ENCODE results near the gene FAM120A. TPM values are rescaled to one million over a fixed set of nuclear protein-coding genes. Genes with fewer than 3 reads are reported as not detected.

Gene FAM120A
- total and polyA plus RNA-seq, 2 of the 13 experiments (the other 11 are each of a cell fraction or from before 2014, with no cell fraction given), result 41.3 to 44.4 TPM

GRCh38 chr9:93613791-93614190, 162.3 kb downstream of the FAM120A start:
- DNase-seq (ENCODE audit: low spot score) (no peak), ATAC-seq (no peak), FAIRE-seq (no peak)
- BruUV-seq (replicated peaks), result no TSS peak
- no peak overlapping the region for H3K9ac ChIP-seq (ENCODE audit: insufficient read depth, low read depth, low read length)
- TF ChIP-seq ZBTB20 (CRISPR knock-in tag; IDR thresholded peaks at IDR 0.05; ENCODE audit: borderline replicate concordance, low read depth), result no peak
- no peak for TF ChIP-seq SETDB1 (CRISPR knock-in tag; IDR thresholded peaks at IDR 0.05; ENCODE audit: borderline replicate concordance)
- no peak for TF ChIP-seq TEAD2 (CRISPR knock-in tag; IDR thresholded peaks at IDR 0.05)
- no peak for TF ChIP-seq JUND (CRISPR knock-in tag; IDR thresholded peaks at IDR 0.05)
- no peak for TF ChIP-seq HMG20B (CRISPR knock-in tag; conservative IDR thresholded peaks at IDR 0.05)
- no peak for TF ChIP-seq CHD2 (IDR thresholded peaks at IDR 0.05; ENCODE audit: low read depth, low read length)
- TF ChIP-seq SMC3 (IDR thresholded peaks at IDR 0.05; ENCODE audit: low read length), result no peak
- no peak for TF ChIP-seq ZNF121 (CRISPR knock-in tag; IDR thresholded peaks at IDR 0.05)
- TF ChIP-seq CENPX (CRISPR knock-in tag; IDR thresholded peaks at IDR 0.05), result no peak
- TF ChIP-seq SMARCE1 (IDR thresholded peaks at IDR 0.05; ENCODE audit: borderline replicate concordance), result no peak
- TF ChIP-seq PBX3 (CRISPR knock-in tag; IDR thresholded peaks at IDR 0.05; ENCODE audit: borderline replicate concordance), result no peak
- TF ChIP-seq RXRA (CRISPR knock-in tag; IDR thresholded peaks at IDR 0.05), result no peak
- TF ChIP-seq CTCF (CRISPR knock-in tag; IDR thresholded peaks at IDR 0.05), result no peak
- TF ChIP-seq ZNF713 (CRISPR knock-in tag; IDR thresholded peaks at IDR 0.05), result no peak
- peaks cover 10% of the 10 kb centered on the region; the same call in 1 of the 2 replicates for H3K9me3 ChIP-seq (ENCODE audit: low read length)
- no peaks in the 10 kb centered on the region for H3K36me3 ChIP-seq (replicated peaks in 1 of 2; ENCODE audit: control insufficient read depth in 1 of 2, insufficient read depth in 2 of 2, low read length in 2 of 2)
- peaks cover 13% of the 10 kb centered on the region for H3K79me2 ChIP-seq (ENCODE audit: insufficient read depth, low read length)
- no peak overlapping the region for H3K4me3 ChIP-seq (replicated peaks in 1 of 3; ENCODE audit: insufficient read depth in 1 of 3, low read depth in 2 of 3, low read length in 3 of 3)
- 81% methylated on average over 3 of the region's 3 CpGs for WGBS (ENCODE audit: low lambda C conversion rate)
- H3K27me3 ChIP-seq (ENCODE audit: control insufficient read depth in 1 of 2, insufficient read depth in 2 of 2, low read length in 2 of 2), result no peaks in the 10 kb centered on the region
- H3K27ac ChIP-seq (ENCODE audit: extremely low read length, insufficient read depth, low read length), result no peak overlapping the region
- in situ Hi-C loops (cut with HindIII; ENCODE audit: extremely low pct_ligation_motif_present, low pct_unique_long_range_greater_than_20kb) (no loop called here), intact Hi-C loops (cut with micrococcal nuclease; ENCODE audit: unreplicated experiment) (no loop called here)
- ChIA-PET CTCF (ENCODE audit: low intra/inter-chr PET ratio, low total read pairs) (no interaction called here), POLR2A (no interaction called here)
- H3K4me1 ChIP-seq (ENCODE audit: insufficient read depth, low read length), result no peaks in the 10 kb centered on the region
- no peak overlapping the region for H2AFZ ChIP-seq (ENCODE audit: low read length)
- H4K20me1 ChIP-seq (ENCODE audit: insufficient read depth, low read length), result no peaks in the 10 kb centered on the region
- no peak overlapping the region for H3K4me2 ChIP-seq (ENCODE audit: low read depth, low read length)

All from HepG2 (cell line).